ENCODE measurements around the gene ZNF136.

DNA sequence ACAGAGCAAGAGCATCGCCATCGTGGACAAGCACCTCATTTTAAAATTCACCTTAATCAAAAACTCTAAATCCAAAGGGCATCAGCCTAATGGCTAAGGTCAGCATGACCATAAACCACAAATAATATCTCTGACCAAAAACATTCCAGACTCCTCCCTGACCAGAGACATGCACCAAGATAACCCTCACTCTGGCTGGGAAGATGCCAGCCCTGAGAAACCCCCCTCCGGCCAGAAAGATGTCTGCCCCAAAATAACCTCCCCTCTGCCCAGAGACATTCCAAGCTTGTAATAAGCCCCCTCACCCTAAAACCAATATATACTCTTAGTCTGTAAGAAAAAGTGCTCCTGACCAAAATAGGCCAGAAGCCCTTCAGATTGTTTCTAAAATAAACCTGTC lies 70.1 kb downstream of the ZNF136 start:
- TF ChIP-seq, protein P1, sequence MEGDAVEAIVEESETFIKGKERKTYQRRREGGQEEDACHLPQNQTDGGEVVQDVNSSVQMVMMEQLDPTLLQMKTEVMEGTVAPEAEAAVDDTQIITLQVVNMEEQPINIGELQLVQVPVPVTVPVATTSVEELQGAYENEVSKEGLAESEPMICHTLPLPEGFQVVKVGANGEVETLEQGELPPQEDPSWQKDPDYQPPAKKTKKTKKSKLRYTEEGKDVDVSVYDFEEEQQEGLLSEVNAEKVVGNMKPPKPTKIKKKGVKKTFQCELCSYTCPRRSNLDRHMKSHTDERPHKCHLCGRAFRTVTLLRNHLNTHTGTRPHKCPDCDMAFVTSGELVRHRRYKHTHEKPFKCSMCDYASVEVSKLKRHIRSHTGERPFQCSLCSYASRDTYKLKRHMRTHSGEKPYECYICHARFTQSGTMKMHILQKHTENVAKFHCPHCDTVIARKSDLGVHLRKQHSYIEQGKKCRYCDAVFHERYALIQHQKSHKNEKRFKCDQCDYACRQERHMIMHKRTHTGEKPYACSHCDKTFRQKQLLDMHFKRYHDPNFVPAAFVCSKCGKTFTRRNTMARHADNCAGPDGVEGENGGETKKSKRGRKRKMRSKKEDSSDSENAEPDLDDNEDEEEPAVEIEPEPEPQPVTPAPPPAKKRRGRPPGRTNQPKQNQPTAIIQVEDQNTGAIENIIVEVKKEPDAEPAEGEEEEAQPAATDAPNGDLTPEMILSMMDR (IDR thresholded peaks at IDR 0.05), result no peak
- TF ChIP-seq POLR2AphosphoS5 (IDR thresholded peaks at IDR 0.05) (no peak), POLR2A (IDR thresholded peaks at IDR 0.05) (no peak)

Data from breast epithelium (tissue), 3 donors.